Natural killer cell (primary cell): ENCODE data around the gene ALKAL2. TPM values are rescaled to one million over a fixed set of nuclear protein-coding genes. Genes with fewer than 3 reads are reported as not detected.

ENCODE experiments used
- ATAC-seq, 3 donors: fragments of 150-1000 bp in 2 of 3; fragments of 200-7000 bp in 1 of 3; cut with Tn5 transposase; 1 replicate in 1 of 3; 2 replicates in 2 of 3; pipeline ENCODE4 v1.10.0; 2021; ENCODE audit warnings: mild to moderate bottlenecking in 2 of 3, moderate library complexity in 2 of 3
- DNase-seq, 2 donors: peaks; one replicate each; pipeline versions ENCODE4 v3.0.0 to v3.0.0-alpha.2; 2013 to 2021; ENCODE audit warnings: mixed read lengths in 1 of 2
- H3K27ac ChIP-seq: one replicate; pipeline ENCODE4 v1.5.1; 2013; ENCODE audit warnings: mild to moderate bottlenecking, low read length
- H3K27me3 ChIP-seq: one replicate; pipeline ENCODE4 v1.6.1; 2013; ENCODE audit warnings: low read length; ENCODE audit not compliant: control insufficient read depth, insufficient read depth
- H3K36me3 ChIP-seq: one replicate; pipeline ENCODE4 v1.6.1; 2013; ENCODE audit warnings: low read length; ENCODE audit not compliant: control insufficient read depth, insufficient read depth
- H3K4me1 ChIP-seq: one replicate; pipeline ENCODE4 v1.6.1; 2013; ENCODE audit warnings: low read length; ENCODE audit not compliant: control insufficient read depth, insufficient read depth
- H3K4me3 ChIP-seq: one replicate; pipeline ENCODE4 v1.5.1; 2013; ENCODE audit warnings: low read length
- H3K9me3 ChIP-seq: one replicate; pipeline ENCODE4 v1.6.1; 2013; ENCODE audit warnings: low read length; ENCODE audit not compliant: control insufficient read depth, insufficient read depth
- H3K27ac Mint-ChIP-seq, 2 donors: one replicate each; pipeline ENCODE4 v1.8.0; 2022; ENCODE audit warnings: mild to moderate bottlenecking in 2 of 2, mixed read lengths in 2 of 2, moderate library complexity in 1 of 2
- H3K27me3 Mint-ChIP-seq, 2 donors: one replicate each; pipeline ENCODE4 v1.8.0; 2022; ENCODE audit warnings: low read depth in 2 of 2, mixed read lengths in 2 of 2
- H3K36me3 Mint-ChIP-seq: one replicate; pipeline ENCODE4 v1.8.0; 2022; ENCODE audit warnings: mixed read lengths
- H3K4me1 Mint-ChIP-seq, 2 donors: one replicate each; pipeline ENCODE4 v1.8.0; 2022; ENCODE audit warnings: mixed read lengths in 2 of 2
- H3K4me3 Mint-ChIP-seq: one replicate; pipeline ENCODE4 v1.8.0; 2022; ENCODE audit warnings: mild to moderate bottlenecking, moderate library complexity, mixed read lengths
- H3K9me3 Mint-ChIP-seq, 2 donors: one replicate each; pipeline ENCODE4 v1.8.0; 2022; ENCODE audit warnings: mixed read lengths in 2 of 2
- WGBS: methylation state at CpG from one replicate; pipeline ENCODE4 v1.1.7; 2013; ENCODE audit warnings: missing lambda C conversion rate; ENCODE audit not compliant: insufficient coverage; 5-methylcytosine and 5-hydroxymethylcytosine counted together
- intact Hi-C: fragments of 100-400 bp; cut with micrococcal nuclease; formaldehyde crosslinking; loops from one replicate; pipeline ENCODE4 v1.14.2; 2022
- total RNA-seq, 4 donors: library from RNA; stranded (reverse); fragments of 120-200 nt in 1 of 4; gene quantifications; one replicate each; pipeline versions ENCODE4 v1.2.3 to v1.2.4, GENCODE V29; 2013 to 2022
- TF ChIP-seq, protein P1 (sequence below): fragments of 200-600 bp; IDR thresholded peaks from one replicate; pipeline ENCODE4 v1.8.0; 2022; ENCODE audit warnings: antibody characterized with exemption

ALKAL2 gene
- total RNA-seq, 3 donors from 2014 or later (not counting 1 experiment from before 2014, with no cell fraction given): 1.1 to 2.0 (median 1.7) TPM

DNA sequence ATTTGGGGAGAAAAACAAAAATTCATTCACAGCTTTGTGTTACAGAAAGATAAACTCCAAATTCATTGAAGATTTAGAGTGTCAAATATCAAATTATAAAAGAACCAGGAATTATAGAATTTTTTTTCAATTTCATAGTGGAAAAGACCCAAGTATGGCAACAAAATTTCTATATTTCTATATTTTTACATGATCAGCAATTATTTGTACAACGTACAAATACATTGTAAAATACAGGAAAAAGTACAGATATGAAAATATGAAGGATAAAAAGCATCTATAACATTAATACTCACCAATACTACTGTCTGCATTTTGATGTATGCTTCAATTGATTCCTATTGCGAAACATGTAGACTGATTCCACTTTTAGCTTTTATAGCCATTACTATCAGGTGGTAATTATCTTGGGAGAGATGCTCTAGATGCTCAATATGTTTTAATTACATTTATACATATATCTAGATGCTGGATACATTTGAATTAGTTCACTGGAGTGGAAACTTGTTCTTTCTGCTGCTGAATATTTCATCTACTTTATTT is 28.0 kb downstream of the ALKAL2 start:
- Mint-ChIP-seq H3K4me3 (no peak overlapping the region), H3K36me3 (peaks cover 14% of the 10 kb centered on the region), H3K27ac (no peak overlapping the region), H3K4me1 (peaks cover 5 to 9% of the 10 kb centered on the region in 2 donors), H3K9me3 (peaks cover 0 to 2% of the 10 kb centered on the region in 2 donors), H3K27me3 (no peaks in the 10 kb centered on the region)
- H3K27me3 ChIP-seq: no peaks in the 10 kb centered on the region
- intact Hi-C loops: no loop called here
- no peak overlapping the region for H3K4me3 ChIP-seq
- H3K4me1 ChIP-seq: peaks cover 12% of the 10 kb centered on the region
- TF ChIP-seq, protein P1, sequence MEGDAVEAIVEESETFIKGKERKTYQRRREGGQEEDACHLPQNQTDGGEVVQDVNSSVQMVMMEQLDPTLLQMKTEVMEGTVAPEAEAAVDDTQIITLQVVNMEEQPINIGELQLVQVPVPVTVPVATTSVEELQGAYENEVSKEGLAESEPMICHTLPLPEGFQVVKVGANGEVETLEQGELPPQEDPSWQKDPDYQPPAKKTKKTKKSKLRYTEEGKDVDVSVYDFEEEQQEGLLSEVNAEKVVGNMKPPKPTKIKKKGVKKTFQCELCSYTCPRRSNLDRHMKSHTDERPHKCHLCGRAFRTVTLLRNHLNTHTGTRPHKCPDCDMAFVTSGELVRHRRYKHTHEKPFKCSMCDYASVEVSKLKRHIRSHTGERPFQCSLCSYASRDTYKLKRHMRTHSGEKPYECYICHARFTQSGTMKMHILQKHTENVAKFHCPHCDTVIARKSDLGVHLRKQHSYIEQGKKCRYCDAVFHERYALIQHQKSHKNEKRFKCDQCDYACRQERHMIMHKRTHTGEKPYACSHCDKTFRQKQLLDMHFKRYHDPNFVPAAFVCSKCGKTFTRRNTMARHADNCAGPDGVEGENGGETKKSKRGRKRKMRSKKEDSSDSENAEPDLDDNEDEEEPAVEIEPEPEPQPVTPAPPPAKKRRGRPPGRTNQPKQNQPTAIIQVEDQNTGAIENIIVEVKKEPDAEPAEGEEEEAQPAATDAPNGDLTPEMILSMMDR: no peak
- ATAC-seq (no peak), DNase-seq (no peak)
- no peaks in the 10 kb centered on the region for H3K36me3 ChIP-seq
- no peaks in the 10 kb centered on the region for H3K9me3 ChIP-seq
- H3K27ac ChIP-seq: no peak overlapping the region
- no CpG with 5 or more reads among the region's 2 CpGs for WGBS

DNA sequence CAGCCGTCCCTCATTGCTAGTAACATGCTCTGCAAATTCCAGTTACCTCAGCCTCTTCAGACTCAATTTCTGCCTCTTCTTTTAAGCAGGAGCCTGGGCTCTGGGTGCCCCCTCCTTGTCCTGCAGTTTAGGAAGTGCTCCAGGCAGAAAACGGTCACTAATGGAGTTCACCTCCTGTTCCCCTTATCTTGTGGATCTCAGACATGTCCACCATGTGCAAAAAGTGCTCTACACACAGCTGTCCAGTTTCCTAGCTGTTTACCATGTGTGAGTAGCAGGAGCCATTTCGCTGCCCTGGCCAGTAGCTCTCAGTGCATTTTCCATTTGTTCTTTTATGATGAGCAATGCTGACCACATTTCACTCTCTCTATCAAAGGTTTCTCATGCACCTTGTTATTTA is 29.0 kb downstream of the ALKAL2 start:
- WGBS: 99% methylated on average over 3 of the region's 3 CpGs
- TF ChIP-seq, protein P1: no peak
- Mint-ChIP-seq H3K27me3 (no peaks in the 10 kb centered on the region), H3K4me1 (peaks cover 0 to 5% of the 10 kb centered on the region in 2 donors), H3K4me3 (no peak overlapping the region), H3K36me3 (peaks cover 14% of the 10 kb centered on the region), H3K27ac (no peak overlapping the region), H3K9me3 (peaks cover 0 to 2% of the 10 kb centered on the region in 2 donors)
- H3K27ac ChIP-seq: no peak overlapping the region
- no peak overlapping the region for H3K4me3 ChIP-seq
- H3K4me1 ChIP-seq: peaks cover 9% of the 10 kb centered on the region
- no peaks in the 10 kb centered on the region for H3K27me3 ChIP-seq
- H3K36me3 ChIP-seq: no peaks in the 10 kb centered on the region
- intact Hi-C loops: no loop called here
- no peaks in the 10 kb centered on the region for H3K9me3 ChIP-seq
- ATAC-seq (no peak), DNase-seq (no peak)

DNA sequence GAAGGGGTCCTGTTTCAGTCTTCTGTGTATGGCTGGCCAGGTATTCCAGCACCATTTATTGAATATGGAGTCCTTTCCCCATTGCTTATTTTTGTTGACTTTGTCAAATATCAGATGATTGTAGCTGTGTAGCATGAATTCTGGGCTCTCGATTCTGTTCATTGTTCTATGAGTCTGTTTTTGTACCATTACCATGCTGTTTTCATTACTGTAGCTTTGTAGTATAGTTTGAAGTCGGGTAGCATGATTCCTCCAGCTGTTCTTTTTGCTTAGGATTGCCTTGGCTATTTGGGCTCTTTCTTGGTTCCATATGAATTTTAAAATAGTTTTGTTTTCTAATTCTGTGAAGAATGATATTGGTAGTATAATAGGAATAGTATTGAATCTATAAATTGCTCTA is 30.0 kb downstream of the ALKAL2 start:
- no peak overlapping the region for H3K27ac Mint-ChIP-seq

More for the DNA sequence above, 30.0 kb downstream of the ALKAL2 start:
- Histone ChIP-seq H3K27me3 (no peaks in the 10 kb centered on the region), H3K27ac (no peak overlapping the region), H3K4me3 (no peak overlapping the region), H3K36me3 (no peaks in the 10 kb centered on the region), H3K4me1 (no peaks in the 10 kb centered on the region), H3K9me3 (no peaks in the 10 kb centered on the region)
- Mint-ChIP-seq H3K4me1 (no peaks in the 10 kb centered on the region), H3K9me3 (peaks cover 0 to 2% of the 10 kb centered on the region in 2 donors), H3K4me3 (no peak overlapping the region), H3K27me3 (no peaks in the 10 kb centered on the region), H3K36me3 (peaks cover 14% of the 10 kb centered on the region)
- intact Hi-C loops: no loop called here
- TF ChIP-seq, protein P1: no peak
- WGBS: 88% methylated on average over 2 of the region's 2 CpGs
- no peak for DNase-seq
- ATAC-seq: no peak
